Measurements from ENCODE around the gene ZCCHC17. TPM values are rescaled to one million over a fixed set of nuclear protein-coding genes. Genes with fewer than 3 reads are reported as not detected.

Gene ZCCHC17
- total RNA-seq, 1 donor from 2014 or later: 31.3 TPM

- TF ChIP-seq CTCF (IDR thresholded peaks at IDR 0.05; ENCODE audit: unreplicated experiment): no peak
- Mint-ChIP-seq H3K36me3 (ENCODE audit: insufficient read depth) (peaks cover 15% of the 10 kb centered on the region), H3K27ac (no peak overlapping the region), H3K9me3 (ENCODE audit: low read depth) (no peaks in the 10 kb centered on the region), H3K4me1 (ENCODE audit: low read depth) (no peaks in the 10 kb centered on the region), H3K27me3 (no peaks in the 10 kb centered on the region), H3K4me3 (ENCODE audit: low read depth) (no peak overlapping the region)
- no peak for DNase-seq (ENCODE audit: low spot score, unreplicated experiment)
Measured at GRCh38 chr1:31308036-31308435, 11.2 kb downstream of the ZCCHC17 start.

- Mint-ChIP-seq H3K36me3 (ENCODE audit: insufficient read depth) (peaks cover 18% of the 10 kb centered on the region), H3K9me3 (ENCODE audit: low read depth) (no peaks in the 10 kb centered on the region), H3K27me3 (no peaks in the 10 kb centered on the region), H3K4me1 (ENCODE audit: low read depth) (no peaks in the 10 kb centered on the region), H3K27ac (no peak overlapping the region), H3K4me3 (ENCODE audit: low read depth) (no peak overlapping the region)
- DNase-seq (ENCODE audit: low spot score, unreplicated experiment): no peak
- no peak for TF ChIP-seq CTCF (IDR thresholded peaks at IDR 0.05; ENCODE audit: unreplicated experiment)
Measured at GRCh38 chr1:31310198-31310597, 13.4 kb downstream of the ZCCHC17 start.

GRCh38 chr1:31315902-31316301 is 19.1 kb downstream of the ZCCHC17 start:
- Mint-ChIP-seq H3K36me3 (ENCODE audit: insufficient read depth) (peaks cover 15% of the 10 kb centered on the region), H3K27me3 (no peaks in the 10 kb centered on the region), H3K9me3 (ENCODE audit: low read depth) (no peaks in the 10 kb centered on the region), H3K27ac (no peak overlapping the region), H3K4me1 (ENCODE audit: low read depth) (peaks cover 8% of the 10 kb centered on the region), H3K4me3 (ENCODE audit: low read depth) (no peak overlapping the region)
- no peak for TF ChIP-seq CTCF (IDR thresholded peaks at IDR 0.05; ENCODE audit: unreplicated experiment)
- DNase-seq (ENCODE audit: low spot score, unreplicated experiment): no peak

GRCh38 chr1:31318146-31318545 is 21.3 kb downstream of the ZCCHC17 start:
- Mint-ChIP-seq H3K27ac (no peak overlapping the region), H3K36me3 (ENCODE audit: insufficient read depth) (peaks cover 5% of the 10 kb centered on the region), H3K9me3 (ENCODE audit: low read depth) (no peaks in the 10 kb centered on the region), H3K4me3 (ENCODE audit: low read depth) (no peak overlapping the region), H3K27me3 (no peaks in the 10 kb centered on the region), H3K4me1 (ENCODE audit: low read depth) (peaks cover 8% of the 10 kb centered on the region)
- no peak for DNase-seq (ENCODE audit: low spot score, unreplicated experiment)
- no peak for TF ChIP-seq CTCF (IDR thresholded peaks at IDR 0.05; ENCODE audit: unreplicated experiment)

- Mint-ChIP-seq H3K27ac (no peak overlapping the region), H3K9me3 (ENCODE audit: low read depth) (no peaks in the 10 kb centered on the region), H3K27me3 (no peaks in the 10 kb centered on the region), H3K36me3 (ENCODE audit: insufficient read depth) (peaks cover 6% of the 10 kb centered on the region), H3K4me3 (ENCODE audit: low read depth) (no peak overlapping the region), H3K4me1 (ENCODE audit: low read depth) (peaks cover 2% of the 10 kb centered on the region)
- DNase-seq (ENCODE audit: low spot score, unreplicated experiment): no peak
- TF ChIP-seq CTCF (IDR thresholded peaks at IDR 0.05; ENCODE audit: unreplicated experiment): no peak
Measured at GRCh38 chr1:31324093-31324492, 27.3 kb downstream of the ZCCHC17 start.

Data from progenitor cell of endocrine pancreas (in vitro differentiated cells).